Measurements from ENCODE around the gene RALGDS. TPM values are rescaled to one million over a fixed set of nuclear protein-coding genes. Genes with fewer than 3 reads are reported as not detected.

Gene RALGDS
- total RNA-seq, 4 donors from 2014 or later, result 44.8 to 53.0 (median 49.8) TPM

DNA sequence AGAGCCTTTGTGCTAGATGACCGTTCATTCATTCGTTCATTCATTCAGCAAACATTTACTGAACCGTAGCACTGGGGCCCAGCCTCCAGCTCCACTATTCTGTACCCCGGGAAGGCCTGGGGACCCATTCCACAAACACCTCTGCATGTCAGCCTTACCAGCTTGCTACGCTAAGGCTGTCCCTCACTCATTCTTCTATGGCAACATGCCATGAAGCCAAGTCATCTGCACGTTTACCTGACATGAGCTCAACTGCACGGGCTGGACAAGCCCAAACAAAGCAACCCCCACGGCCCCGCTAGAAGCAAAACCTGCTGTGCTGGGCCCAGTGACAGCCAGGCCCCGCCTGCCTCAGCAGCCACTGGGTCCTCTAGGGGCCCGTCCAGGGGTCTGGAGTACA lies 53.2 kb downstream of the RALGDS start:
- 87% methylated on average over 5 of the region's 11 CpGs; no CpG with 5 or more reads in 1 of the 2 donors for WGBS, 2 donors (ENCODE audit: low coverage in 1 of 2)
- H3K27me3 ChIP-seq, result no peaks in the 10 kb centered on the region
- TF ChIP-seq POLR2AphosphoS5 (IDR thresholded peaks at IDR 0.05) (no peak), POLR2A (IDR thresholded peaks at IDR 0.05) (no peak), EP300 (IDR thresholded peaks at IDR 0.05) (no peak)
- TF ChIP-seq, protein P1, sequence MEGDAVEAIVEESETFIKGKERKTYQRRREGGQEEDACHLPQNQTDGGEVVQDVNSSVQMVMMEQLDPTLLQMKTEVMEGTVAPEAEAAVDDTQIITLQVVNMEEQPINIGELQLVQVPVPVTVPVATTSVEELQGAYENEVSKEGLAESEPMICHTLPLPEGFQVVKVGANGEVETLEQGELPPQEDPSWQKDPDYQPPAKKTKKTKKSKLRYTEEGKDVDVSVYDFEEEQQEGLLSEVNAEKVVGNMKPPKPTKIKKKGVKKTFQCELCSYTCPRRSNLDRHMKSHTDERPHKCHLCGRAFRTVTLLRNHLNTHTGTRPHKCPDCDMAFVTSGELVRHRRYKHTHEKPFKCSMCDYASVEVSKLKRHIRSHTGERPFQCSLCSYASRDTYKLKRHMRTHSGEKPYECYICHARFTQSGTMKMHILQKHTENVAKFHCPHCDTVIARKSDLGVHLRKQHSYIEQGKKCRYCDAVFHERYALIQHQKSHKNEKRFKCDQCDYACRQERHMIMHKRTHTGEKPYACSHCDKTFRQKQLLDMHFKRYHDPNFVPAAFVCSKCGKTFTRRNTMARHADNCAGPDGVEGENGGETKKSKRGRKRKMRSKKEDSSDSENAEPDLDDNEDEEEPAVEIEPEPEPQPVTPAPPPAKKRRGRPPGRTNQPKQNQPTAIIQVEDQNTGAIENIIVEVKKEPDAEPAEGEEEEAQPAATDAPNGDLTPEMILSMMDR (IDR thresholded peaks at IDR 0.05), result no peak
- H3K4me1 ChIP-seq, result no peaks in the 10 kb centered on the region
- no peak for ATAC-seq
- no peak overlapping the region for H3K27ac ChIP-seq
- peaks cover 0 to 30% of the 10 kb centered on the region in 2 donors for H3K36me3 ChIP-seq
- H3K9me3 ChIP-seq, result no peaks in the 10 kb centered on the region
- H3K4me3 ChIP-seq, result no peak overlapping the region

DNA sequence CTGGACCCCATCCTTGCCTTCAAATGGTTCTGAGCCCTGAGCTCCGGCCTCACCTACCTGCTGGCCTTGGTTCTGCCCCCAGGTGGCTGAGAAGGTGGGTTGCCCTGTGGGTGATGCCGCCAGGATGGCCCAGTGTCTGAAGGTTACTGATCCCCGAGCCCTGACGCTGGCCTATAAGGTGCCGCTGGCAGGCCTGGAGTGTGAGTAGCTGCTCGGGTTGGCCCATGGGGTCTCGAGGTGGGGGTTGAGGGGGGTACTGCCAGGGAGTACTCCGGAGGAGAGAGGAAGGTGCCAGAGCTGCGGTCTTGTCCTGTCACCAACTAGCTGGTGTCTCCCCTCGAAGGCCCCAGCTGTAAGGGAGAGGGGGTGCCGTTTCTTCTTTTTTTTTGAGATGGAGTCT lies 54.0 kb downstream of the RALGDS start:
- Histone ChIP-seq H3K27me3 (no peaks in the 10 kb centered on the region), H3K27ac (no peak overlapping the region), H3K4me1 (no peaks in the 10 kb centered on the region), H3K36me3 (peaks cover 0 to 30% of the 10 kb centered on the region in 2 donors), H3K4me3 (no peak overlapping the region), H3K9me3 (no peaks in the 10 kb centered on the region)
- WGBS, 2 donors (ENCODE audit: low coverage in 1 of 2), result 57 to 100% methylated on average over 1 of the region's 11 CpGs
- ATAC-seq, result no peak
- TF ChIP-seq POLR2A (IDR thresholded peaks at IDR 0.05), result no peak

DNA sequence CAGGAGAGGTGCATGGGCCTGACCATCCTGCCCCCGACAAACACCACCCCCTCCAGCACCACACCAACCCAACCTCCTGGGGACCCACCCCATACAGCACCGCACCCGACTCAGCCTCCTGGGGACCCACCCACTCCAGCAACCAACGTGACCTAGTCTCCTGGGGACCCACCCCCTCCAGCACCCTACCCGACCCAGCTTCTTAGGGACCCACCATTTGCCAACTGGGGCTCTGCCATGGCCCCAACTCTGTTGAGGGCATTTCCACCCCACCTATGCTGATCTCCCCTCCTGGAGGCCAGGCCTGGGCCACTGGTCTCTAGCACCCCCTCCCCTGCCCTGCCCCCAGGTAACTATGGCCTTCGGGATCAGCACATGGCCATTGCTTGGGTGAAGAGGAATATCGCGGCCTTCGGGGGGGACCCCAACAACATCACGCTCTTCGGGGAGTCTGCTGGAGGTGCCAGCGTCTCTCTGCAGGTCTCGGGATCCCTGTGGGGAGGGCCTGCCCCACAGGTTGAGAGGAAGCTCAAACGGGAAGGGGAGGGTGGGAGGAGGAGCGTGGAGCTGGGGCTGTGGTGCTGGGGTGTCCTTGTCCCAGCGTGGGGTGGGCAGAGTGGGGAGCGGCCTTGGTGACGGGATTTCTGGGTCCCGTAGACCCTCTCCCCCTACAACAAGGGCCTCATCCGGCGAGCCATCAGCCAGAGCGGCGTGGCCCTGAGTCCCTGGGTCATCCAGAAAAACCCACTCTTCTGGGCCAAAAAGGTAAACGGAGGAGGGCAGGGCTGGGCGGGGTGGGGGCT lies 54.7 kb downstream of the RALGDS start:
- no peaks in the 10 kb centered on the region for H3K9me3 ChIP-seq
- no peak for ATAC-seq
- no peak overlapping the region for H3K4me3 ChIP-seq
- no peaks in the 10 kb centered on the region for H3K4me1 ChIP-seq
- H3K27ac ChIP-seq, result no peak overlapping the region
- WGBS, 2 donors (ENCODE audit: low coverage in 1 of 2), result 100% methylated on average over 1 of the region's 25 CpGs; no CpG with 5 or more reads in 1 of the 2 donors
- no peak for TF ChIP-seq EP300 (IDR thresholded peaks at IDR 0.05)
- TF ChIP-seq, protein P1 (IDR thresholded peaks at IDR 0.05), result no peak
- no peak for TF ChIP-seq POLR2AphosphoS5 (IDR thresholded peaks at IDR 0.05)
- TF ChIP-seq POLR2A (IDR thresholded peaks at IDR 0.05), result no peak
- peaks cover 0 to 28% of the 10 kb centered on the region in 2 donors for H3K36me3 ChIP-seq
- H3K27me3 ChIP-seq, result no peaks in the 10 kb centered on the region

DNA sequence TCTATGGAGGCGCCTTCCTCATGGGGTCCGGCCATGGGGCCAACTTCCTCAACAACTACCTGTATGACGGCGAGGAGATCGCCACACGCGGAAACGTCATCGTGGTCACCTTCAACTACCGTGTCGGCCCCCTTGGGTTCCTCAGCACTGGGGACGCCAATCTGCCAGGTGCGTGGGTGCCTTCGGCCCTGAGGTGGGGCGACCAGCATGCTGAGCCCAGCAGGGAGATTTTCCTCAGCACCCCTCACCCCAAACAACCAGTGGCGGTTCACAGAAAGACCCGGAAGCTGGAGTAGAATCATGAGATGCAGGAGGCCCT lies 56.0 kb downstream of the RALGDS start:
- Histone ChIP-seq H3K27ac (no peak overlapping the region), H3K9me3 (no peaks in the 10 kb centered on the region), H3K27me3 (no peaks in the 10 kb centered on the region), H3K36me3 (peaks cover 0 to 21% of the 10 kb centered on the region in 2 donors), H3K4me3 (no peak overlapping the region), H3K4me1 (no peaks in the 10 kb centered on the region)
- no CpG with 5 or more reads among the region's 17 CpGs for WGBS, 2 donors (ENCODE audit: low coverage in 1 of 2)
- no peak for ATAC-seq
- no peak for TF ChIP-seq POLR2AphosphoS5 (IDR thresholded peaks at IDR 0.05)
- no peak for TF ChIP-seq POLR2A (IDR thresholded peaks at IDR 0.05)
- TF ChIP-seq EP300 (IDR thresholded peaks at IDR 0.05), result no peak
- TF ChIP-seq, protein P1 (IDR thresholded peaks at IDR 0.05), result no peak

DNA sequence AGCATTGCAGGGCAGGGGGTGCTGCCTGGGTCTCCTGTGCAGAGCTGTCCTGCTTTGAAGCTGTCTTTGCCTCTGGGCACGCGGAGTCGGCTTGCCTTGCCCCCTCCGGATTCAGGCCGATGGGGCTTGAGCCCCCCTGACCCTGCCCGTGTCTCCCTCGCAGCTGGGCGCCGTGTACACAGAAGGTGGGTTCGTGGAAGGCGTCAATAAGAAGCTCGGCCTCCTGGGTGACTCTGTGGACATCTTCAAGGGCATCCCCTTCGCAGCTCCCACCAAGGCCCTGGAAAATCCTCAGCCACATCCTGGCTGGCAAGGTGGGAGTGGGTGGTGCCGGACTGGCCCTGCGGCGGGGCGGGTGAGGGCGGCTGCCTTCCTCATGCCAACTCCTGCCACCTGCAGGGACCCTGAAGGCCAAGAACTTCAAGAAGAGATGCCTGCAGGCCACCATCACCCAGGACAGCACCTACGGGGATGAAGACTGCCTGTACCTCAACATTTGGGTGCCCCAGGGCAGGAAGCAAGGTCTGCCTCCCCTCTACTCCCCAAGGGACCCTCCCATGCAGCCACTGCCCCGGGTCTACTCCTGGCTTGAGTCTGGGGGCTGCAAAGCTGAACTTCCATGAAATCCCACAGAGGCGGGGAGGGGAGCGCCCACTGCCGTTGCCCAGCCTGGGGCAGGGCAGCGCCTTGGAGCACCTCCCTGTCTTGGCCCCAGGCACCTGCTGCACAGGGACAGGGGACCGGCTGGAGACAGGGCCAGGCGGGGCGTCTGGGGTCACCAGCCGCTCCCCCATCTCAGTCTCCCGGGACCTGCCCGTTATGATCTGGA lies 56.6 kb downstream of the RALGDS start:
- no peak for ATAC-seq
- Histone ChIP-seq H3K36me3 (peaks cover 0 to 21% of the 10 kb centered on the region in 2 donors), H3K27ac (no peak overlapping the region), H3K4me3 (no peak overlapping the region), H3K9me3 (no peaks in the 10 kb centered on the region), H3K27me3 (no peaks in the 10 kb centered on the region), H3K4me1 (no peaks in the 10 kb centered on the region)
- no peak for TF ChIP-seq EP300 (IDR thresholded peaks at IDR 0.05)
- no peak for TF ChIP-seq POLR2AphosphoS5 (IDR thresholded peaks at IDR 0.05)
- no CpG with 5 or more reads among the region's 30 CpGs for WGBS, 2 donors (ENCODE audit: low coverage in 1 of 2)

All from gastroesophageal sphincter (tissue), 4 donors.